ENCODE data around the gene C9orf72. TPM values are rescaled to one million over a fixed set of nuclear protein-coding genes. Genes with fewer than 3 reads are reported as not detected.

Gene C9orf72
- total RNA-seq, 2 experiments from 2014 or later = 23.3 to 27.5 TPM

DNA sequence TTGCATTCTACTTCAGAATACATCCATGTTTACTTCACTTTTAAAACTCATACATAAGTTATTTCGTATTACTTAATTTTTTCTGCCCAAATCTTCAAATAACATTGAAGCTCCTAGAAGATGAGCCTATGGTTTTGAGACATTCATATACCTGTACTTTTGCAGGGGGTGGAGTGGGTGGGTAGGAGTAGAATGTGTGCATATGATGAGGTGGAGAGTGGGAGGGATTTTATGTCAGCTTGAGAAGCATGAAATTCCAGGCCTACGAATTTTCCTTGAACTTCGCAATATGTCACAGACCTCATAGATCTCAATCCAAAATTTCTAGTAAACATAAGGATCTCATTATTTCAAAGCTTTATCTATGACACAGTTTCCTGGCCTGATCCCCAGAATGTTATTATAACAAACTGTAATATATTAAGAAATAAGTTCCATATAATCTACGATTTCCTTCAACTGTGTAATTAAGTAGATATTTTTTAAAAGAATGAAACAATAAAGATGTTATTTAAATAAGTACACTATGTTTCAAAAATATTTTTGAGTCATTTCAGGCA, 24.0 kb downstream of the C9orf72 start:
- Mint-ChIP-seq H3K4me3 (no peak overlapping the region), H3K9me3 (no peaks in the 10 kb centered on the region), H3K27me3 (ENCODE audit: low read depth) (no peaks in the 10 kb centered on the region), H3K4me1 (ENCODE audit: low read depth) (no peaks in the 10 kb centered on the region), H3K36me3 (ENCODE audit: low read depth) (peaks cover 31% of the 10 kb centered on the region), H3K27ac (no peak overlapping the region)
- intact Hi-C loops (cut with micrococcal nuclease) = loop anchor here (5.0 kb wide), 1 partner anchor 517 kb away; no protein-coding TSS in a partner anchor
- CTCF ChIA-PET = interaction anchor here (0.7 to 5.8 kb wide), 3 partner anchors 13 to 242 kb away, joined by 3 to 31 read pairs (median 5); no protein-coding TSS in a partner anchor
- DNase-seq = no peak

DNA sequence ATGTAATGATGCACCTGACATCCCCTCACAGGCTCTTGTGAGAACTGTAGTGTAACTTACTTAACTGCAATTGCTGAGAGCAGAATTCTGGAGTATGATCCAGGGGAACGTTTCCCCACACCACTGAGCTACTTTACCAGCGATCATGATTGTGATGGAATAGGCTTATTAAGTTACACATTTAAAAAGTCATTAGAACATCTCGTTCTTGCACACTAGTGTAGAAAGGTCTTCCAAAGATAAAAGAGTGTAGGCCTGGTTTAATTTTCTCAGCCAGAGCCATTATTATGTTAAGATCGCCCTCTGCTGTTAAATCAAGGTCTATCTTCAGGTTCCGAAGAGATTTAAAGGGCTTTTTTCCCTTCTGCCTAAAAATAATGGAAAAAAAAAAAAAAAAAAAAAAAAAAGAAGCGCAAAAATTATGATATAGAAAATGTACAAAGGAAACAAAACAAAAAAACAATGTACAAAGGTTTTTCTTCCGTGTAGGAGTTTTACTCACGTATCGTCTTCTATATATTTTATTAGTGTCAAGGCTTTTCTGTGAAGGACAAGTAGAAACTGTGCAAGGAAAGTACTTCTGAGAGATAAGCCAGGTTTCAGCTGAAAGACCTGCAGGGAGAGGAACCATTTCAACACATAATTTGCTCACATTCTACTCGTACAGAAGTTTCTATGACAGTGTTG, 25.1 kb downstream of the C9orf72 start:
- Mint-ChIP-seq H3K4me3 (no peak overlapping the region), H3K4me1 (ENCODE audit: low read depth) (no peaks in the 10 kb centered on the region), H3K36me3 (ENCODE audit: low read depth) (peaks cover 22% of the 10 kb centered on the region), H3K9me3 (no peaks in the 10 kb centered on the region), H3K27ac (no peak overlapping the region), H3K27me3 (ENCODE audit: low read depth) (no peaks in the 10 kb centered on the region)
- CTCF ChIA-PET = interaction anchor here (0.6 to 5.8 kb wide), 5 partner anchors 14 to 215 kb away, joined by 3 to 31 read pairs (median 4); no protein-coding TSS in a partner anchor
- intact Hi-C loops (cut with micrococcal nuclease) = loop anchor here (1.0 to 5.0 kb wide), 2 partner anchors 215 to 516 kb away; no protein-coding TSS in a partner anchor
- DNase-seq = no peak

DNA sequence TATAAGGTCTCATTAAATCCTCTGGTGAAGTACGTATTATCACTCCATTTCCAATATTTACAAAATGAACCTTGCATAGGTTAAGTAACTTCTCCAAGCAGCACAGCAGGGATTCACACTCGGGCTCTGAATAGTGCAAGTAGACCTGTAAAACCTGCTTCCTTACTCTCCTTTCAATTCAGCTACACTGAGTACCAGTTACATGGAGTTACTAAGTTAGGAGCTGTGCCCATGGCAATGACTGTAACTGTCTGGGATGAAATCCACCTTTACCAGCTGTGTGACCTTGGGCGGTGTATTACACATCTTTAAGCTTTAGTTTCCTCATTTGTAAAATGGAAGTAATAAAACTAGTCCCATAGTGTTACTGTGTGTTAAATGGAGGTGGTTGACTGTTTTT, 27.8 kb downstream of the C9orf72 start:
- Mint-ChIP-seq H3K36me3 (ENCODE audit: low read depth) (peaks cover 17% of the 10 kb centered on the region), H3K9me3 (no peaks in the 10 kb centered on the region), H3K27me3 (ENCODE audit: low read depth) (no peaks in the 10 kb centered on the region), H3K27ac (no peak overlapping the region), H3K4me1 (ENCODE audit: low read depth) (no peaks in the 10 kb centered on the region), H3K4me3 (no peak overlapping the region)
- no peak for DNase-seq
- intact Hi-C loops (cut with micrococcal nuclease) = loop anchor here (5.0 kb wide), 1 partner anchor 513 kb away; no protein-coding TSS in a partner anchor
- CTCF ChIA-PET = interaction anchor here (1.3 to 5.8 kb wide), 2 partner anchors 11 to 213 kb away, joined by 4 to 31 read pairs; no protein-coding TSS in a partner anchor

DNA sequence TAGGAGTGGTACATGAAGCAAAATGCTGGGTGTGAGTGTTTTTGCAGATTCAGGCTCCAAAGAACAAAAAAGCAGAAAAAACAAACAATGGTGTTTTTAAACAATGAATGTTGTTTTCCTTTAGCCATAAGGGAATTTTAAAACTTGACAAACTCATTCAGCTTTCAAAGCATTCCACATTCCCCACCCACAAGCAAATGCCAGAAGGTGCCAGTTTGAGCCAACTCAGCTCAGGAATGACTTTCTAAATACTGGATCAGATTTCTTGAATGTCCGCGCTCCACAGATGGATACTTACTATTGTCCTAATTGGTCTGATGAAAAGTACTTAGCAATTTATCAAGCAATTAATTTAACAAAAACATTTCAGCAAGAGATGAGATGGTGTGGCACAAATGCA, 30.8 kb downstream of the C9orf72 start:
- intact Hi-C loops (cut with micrococcal nuclease) = no loop called here
- H3K4me1 Mint-ChIP-seq (ENCODE audit: low read depth) = no peaks in the 10 kb centered on the region
- CTCF ChIA-PET = no interaction called here
- H3K27ac Mint-ChIP-seq = no peak overlapping the region
- H3K36me3 Mint-ChIP-seq (ENCODE audit: low read depth) = peaks cover 15% of the 10 kb centered on the region
- no peak for DNase-seq
- no peak overlapping the region for H3K4me3 Mint-ChIP-seq
- H3K9me3 Mint-ChIP-seq = no peaks in the 10 kb centered on the region
- H3K27me3 Mint-ChIP-seq (ENCODE audit: low read depth) = no peaks in the 10 kb centered on the region

DNA sequence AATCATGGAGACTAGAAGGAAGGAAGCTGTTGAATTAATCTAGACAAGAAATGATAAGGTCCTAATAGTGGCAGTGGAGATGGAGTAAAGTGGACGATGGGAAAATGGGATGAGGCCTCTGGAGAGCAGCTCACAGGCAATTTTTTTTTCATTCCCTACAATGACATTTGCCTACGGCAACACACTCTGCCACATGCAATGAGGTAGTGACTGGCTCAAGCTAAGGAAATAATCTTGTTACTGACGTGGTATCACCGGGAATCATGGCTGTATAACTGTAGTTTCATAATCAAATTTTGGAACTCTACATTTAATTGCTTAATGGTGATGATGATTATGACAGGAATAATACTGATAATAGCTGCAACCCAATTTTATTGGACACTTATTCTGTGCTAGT, 31.5 kb downstream of the C9orf72 start:
- no peaks in the 10 kb centered on the region for H3K4me1 Mint-ChIP-seq (ENCODE audit: low read depth)
- CTCF ChIA-PET = interaction anchor here (0.6 kb wide), 1 partner anchor 9 kb away, joined by 3 read pairs; no protein-coding TSS in a partner anchor
- H3K4me3 Mint-ChIP-seq = no peak overlapping the region
- no peaks in the 10 kb centered on the region for H3K9me3 Mint-ChIP-seq
- intact Hi-C loops (cut with micrococcal nuclease) = no loop called here
- H3K36me3 Mint-ChIP-seq (ENCODE audit: low read depth) = peaks cover 15% of the 10 kb centered on the region
- no peak for DNase-seq
- no peaks in the 10 kb centered on the region for H3K27me3 Mint-ChIP-seq (ENCODE audit: low read depth)
- H3K27ac Mint-ChIP-seq = no peak overlapping the region

DNA sequence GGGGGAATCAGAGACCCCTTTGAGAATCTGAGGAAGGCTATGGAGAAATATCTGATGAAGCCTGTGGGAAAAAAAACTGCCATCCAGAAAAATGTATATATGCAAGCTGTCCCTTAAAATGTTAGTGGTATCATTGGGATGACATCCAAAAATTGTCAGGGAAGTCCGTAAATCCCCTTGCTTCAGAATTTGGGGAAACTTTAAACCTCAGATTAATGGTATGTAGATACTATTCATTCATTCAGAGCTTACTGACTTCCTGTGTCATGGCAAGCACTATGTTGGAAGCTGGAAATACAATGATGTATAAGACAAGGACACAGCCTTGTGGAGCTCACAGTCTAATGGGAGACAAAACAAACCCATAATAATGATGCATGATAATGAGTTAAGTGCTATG, 32.8 kb downstream of the C9orf72 start:
- H3K4me1 Mint-ChIP-seq (ENCODE audit: low read depth) = no peaks in the 10 kb centered on the region
- DNase-seq = no peak
- H3K27me3 Mint-ChIP-seq (ENCODE audit: low read depth) = no peaks in the 10 kb centered on the region
- no peak overlapping the region for H3K4me3 Mint-ChIP-seq
- H3K36me3 Mint-ChIP-seq (ENCODE audit: low read depth) = peaks cover 15% of the 10 kb centered on the region
- CTCF ChIA-PET = interaction anchor here (0.9 to 1.5 kb wide), 3 partner anchors 10 to 207 kb away, joined by 3 to 5 read pairs (median 5); no protein-coding TSS in a partner anchor
- H3K27ac Mint-ChIP-seq = no peak overlapping the region
- no peaks in the 10 kb centered on the region for H3K9me3 Mint-ChIP-seq
- intact Hi-C loops (cut with micrococcal nuclease) = no loop called here

DNA sequence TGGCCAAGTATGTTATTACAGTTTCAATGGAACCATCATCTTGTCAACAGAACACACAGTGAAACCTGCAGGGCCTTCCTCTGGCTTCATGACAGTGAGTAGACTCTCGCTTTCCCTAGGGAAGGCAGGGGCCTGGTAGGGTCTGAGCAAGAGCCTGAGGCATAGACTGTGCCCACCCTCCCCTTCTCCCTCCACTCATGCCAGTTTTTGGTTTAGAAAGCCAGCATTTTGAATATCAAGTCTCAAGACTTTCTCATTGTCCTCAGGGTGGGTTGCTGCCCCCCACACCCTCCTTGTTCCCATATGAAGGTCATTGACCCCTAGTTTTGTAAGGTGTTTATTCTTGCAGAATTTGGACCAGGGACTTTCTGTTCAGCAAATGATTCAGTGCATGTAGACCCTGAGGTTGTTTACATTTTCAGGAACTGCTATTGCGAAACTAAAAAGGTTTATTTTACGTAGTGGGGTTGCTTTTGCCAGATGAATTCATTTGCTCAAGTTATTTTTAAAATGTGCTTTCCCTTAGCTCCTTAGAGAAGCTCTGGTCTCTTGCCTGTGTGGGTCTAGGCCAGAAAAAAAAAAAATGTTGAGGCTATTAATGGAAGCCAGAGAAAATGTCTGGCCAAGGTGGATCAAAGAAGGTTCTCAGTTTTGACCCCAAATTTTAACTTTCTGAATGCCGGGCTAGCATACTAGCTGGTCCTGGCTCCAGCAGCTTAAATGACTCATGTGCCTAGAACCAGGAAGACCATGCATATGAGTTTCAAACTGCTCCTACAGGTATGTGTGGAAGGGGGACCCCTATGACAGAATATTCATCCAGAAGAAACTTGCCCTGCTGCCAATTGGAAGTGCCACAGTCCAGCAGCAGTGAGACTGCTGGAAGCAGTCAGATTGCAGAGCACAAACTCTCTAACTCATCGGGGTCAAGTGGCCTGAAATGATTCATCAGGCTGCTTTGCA, 33.5 kb downstream of the C9orf72 start:
- CTCF ChIA-PET = interaction anchor here (1.2 to 1.5 kb wide), 2 partner anchors 9 to 206 kb away, joined by 5 read pairs; no protein-coding TSS in a partner anchor
- peaks cover 15% of the 10 kb centered on the region for H3K36me3 Mint-ChIP-seq (ENCODE audit: low read depth)
- no peak overlapping the region for H3K4me3 Mint-ChIP-seq
- no peaks in the 10 kb centered on the region for H3K27me3 Mint-ChIP-seq (ENCODE audit: low read depth)
- no peak overlapping the region for H3K27ac Mint-ChIP-seq
- H3K4me1 Mint-ChIP-seq (ENCODE audit: low read depth) = no peaks in the 10 kb centered on the region
- intact Hi-C loops (cut with micrococcal nuclease) = no loop called here
- no peaks in the 10 kb centered on the region for H3K9me3 Mint-ChIP-seq
- DNase-seq = no peak

DNA sequence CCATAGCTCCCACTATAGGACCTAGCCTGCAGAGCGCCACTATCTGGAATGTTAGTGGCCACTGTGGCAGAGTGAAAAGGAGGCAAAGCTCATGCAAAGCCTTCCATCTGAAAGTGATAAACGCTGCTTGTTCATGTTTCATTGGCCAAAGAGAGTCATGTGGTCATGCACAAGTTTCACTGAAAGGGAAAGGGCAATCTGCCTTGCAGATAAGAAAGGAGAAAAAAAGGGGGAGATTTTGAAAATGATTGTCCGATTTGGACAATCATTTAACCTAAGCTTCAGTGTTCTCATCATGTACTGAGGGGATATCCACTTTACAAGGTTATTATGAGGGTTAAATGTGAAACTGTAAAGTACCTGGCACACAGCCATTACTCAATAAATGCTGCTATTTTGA, 34.6 kb downstream of the C9orf72 start:
- H3K27me3 Mint-ChIP-seq (ENCODE audit: low read depth) = no peaks in the 10 kb centered on the region
- DNase-seq = no peak
- no peak overlapping the region for H3K4me3 Mint-ChIP-seq
- no peaks in the 10 kb centered on the region for H3K9me3 Mint-ChIP-seq
- peaks cover 11% of the 10 kb centered on the region for H3K36me3 Mint-ChIP-seq (ENCODE audit: low read depth)
- intact Hi-C loops (cut with micrococcal nuclease) = no loop called here
- H3K27ac Mint-ChIP-seq = no peak overlapping the region
- H3K4me1 Mint-ChIP-seq (ENCODE audit: low read depth) = no peaks in the 10 kb centered on the region
- CTCF ChIA-PET = interaction anchor here (0.9 kb wide), 1 partner anchor 9 kb away, joined by 3 read pairs; the partner anchor contains the start of gene MOB3B

DNA sequence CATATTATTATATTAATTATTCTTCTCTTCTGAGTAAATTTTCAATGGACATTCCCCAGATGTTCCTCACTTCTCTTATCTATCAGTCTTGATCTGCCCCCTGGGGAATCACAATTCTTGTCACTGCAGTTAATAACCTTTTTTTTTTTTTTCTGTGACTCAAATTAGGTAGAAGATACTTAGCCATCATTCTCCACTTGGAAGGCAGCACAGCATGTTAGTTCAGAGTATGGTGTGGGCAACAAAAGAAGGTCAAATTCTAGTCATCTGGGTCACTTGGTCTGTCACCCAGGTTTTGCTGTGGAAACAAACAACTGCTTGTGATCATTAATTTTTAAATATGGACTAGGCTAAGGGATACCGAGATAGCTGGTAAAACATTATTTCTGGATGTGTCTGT, 35.5 kb downstream of the C9orf72 start:
- CTCF ChIA-PET = interaction anchor here (1.1 kb wide), 1 partner anchor 208 kb away, joined by 4 read pairs; no protein-coding TSS in a partner anchor
- peaks cover 12% of the 10 kb centered on the region for H3K36me3 Mint-ChIP-seq (ENCODE audit: low read depth)

DNA sequence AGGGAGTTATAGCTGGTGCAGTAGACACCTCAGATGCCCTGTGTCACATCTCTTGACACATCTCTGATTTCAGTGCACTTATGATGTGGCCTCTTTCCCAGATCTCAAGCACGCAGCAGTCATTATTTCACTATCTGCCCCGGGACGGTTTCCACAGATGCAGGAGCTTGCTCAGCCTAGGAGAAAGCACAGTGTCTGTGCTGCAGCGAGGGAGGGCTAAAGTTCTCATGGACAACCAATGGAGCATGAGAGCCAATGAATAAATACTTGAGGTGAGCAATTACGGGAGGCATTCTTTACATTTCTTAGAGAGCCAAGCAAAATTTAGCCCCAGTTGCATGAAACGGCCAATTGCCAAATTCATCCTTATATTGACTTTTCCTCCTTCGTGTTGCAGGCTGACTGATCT, 36.2 kb downstream of the C9orf72 start:
- Mint-ChIP-seq H3K36me3 (ENCODE audit: low read depth) (peaks cover 7% of the 10 kb centered on the region), H3K4me3 (no peak overlapping the region), H3K4me1 (ENCODE audit: low read depth) (no peaks in the 10 kb centered on the region), H3K9me3 (no peaks in the 10 kb centered on the region), H3K27ac (no peak overlapping the region), H3K27me3 (ENCODE audit: low read depth) (no peaks in the 10 kb centered on the region)
- CTCF ChIA-PET = interaction anchor here (1.1 kb wide), 1 partner anchor 207 kb away, joined by 4 read pairs; no protein-coding TSS in a partner anchor
- DNase-seq = no peak
- intact Hi-C loops (cut with micrococcal nuclease) = no loop called here

More for the DNA sequence above, 35.5 kb downstream of the C9orf72 start:
- intact Hi-C loops (cut with micrococcal nuclease) = no loop called here
- DNase-seq = no peak
- H3K9me3 Mint-ChIP-seq = no peaks in the 10 kb centered on the region
- H3K27me3 Mint-ChIP-seq (ENCODE audit: low read depth) = no peaks in the 10 kb centered on the region
- no peak overlapping the region for H3K4me3 Mint-ChIP-seq
- no peak overlapping the region for H3K27ac Mint-ChIP-seq
- no peaks in the 10 kb centered on the region for H3K4me1 Mint-ChIP-seq (ENCODE audit: low read depth)

DNA sequence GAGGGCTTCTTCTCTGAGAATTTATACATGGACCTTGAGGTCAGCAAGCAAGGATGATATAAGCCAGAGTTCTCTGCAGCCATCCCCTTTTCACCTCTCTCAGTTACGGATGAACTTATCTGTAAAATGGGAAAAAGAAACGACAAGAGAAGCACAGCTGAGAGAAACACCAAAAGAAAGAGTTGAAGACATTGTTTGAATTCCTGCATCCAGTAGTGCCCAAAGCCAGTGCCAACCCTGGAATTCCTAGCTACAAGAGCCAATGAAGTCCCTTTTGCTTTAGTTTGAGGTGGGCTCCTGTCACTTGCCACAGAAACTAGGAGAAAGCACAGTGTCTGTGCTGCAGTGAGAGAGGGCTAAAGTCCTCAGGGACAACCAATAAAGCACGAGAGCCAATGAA, 37.1 kb downstream of the C9orf72 start:
- Mint-ChIP-seq H3K36me3 (ENCODE audit: low read depth) (peaks cover 6% of the 10 kb centered on the region), H3K9me3 (no peaks in the 10 kb centered on the region), H3K4me3 (no peak overlapping the region), H3K4me1 (ENCODE audit: low read depth) (no peaks in the 10 kb centered on the region), H3K27me3 (ENCODE audit: low read depth) (no peaks in the 10 kb centered on the region), H3K27ac (no peak overlapping the region)
- intact Hi-C loops (cut with micrococcal nuclease) = no loop called here
- DNase-seq = no peak
- CTCF ChIA-PET = interaction anchor here (0.9 kb wide), 1 partner anchor 202 kb away, joined by 3 read pairs; no protein-coding TSS in a partner anchor

DNA sequence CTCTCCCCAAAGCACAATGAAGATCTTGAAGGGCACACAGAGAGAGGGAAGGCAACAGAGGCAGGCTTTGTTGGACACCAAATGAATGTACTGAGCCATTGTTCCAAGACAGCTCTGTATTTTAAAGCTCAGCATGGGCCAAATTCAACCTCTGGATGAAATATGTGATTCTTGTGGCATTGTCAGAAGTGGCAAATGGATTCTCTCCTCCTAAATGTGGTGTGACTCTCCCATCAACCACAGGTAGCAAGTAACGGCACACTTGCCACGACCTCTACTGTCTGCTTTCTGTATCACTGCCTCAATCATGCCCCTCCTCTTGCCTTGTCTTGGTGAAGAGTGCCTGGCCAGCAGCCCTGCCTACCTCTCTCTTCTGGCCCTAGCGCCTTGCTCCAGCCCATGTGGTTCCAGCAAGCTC, 37.6 kb downstream of the C9orf72 start:
- no peaks in the 10 kb centered on the region for H3K27me3 Mint-ChIP-seq (ENCODE audit: low read depth)
- H3K4me3 Mint-ChIP-seq = no peak overlapping the region
- no peaks in the 10 kb centered on the region for H3K9me3 Mint-ChIP-seq
- CTCF ChIA-PET = interaction anchor here (0.7 to 0.9 kb wide), 2 partner anchors 202 to 236 kb away, joined by 3 read pairs; no protein-coding TSS in a partner anchor
- intact Hi-C loops (cut with micrococcal nuclease) = no loop called here
- DNase-seq = peak; percentile 9
- H3K27ac Mint-ChIP-seq = no peak overlapping the region
- peaks cover 3% of the 10 kb centered on the region for H3K36me3 Mint-ChIP-seq (ENCODE audit: low read depth)
- H3K4me1 Mint-ChIP-seq (ENCODE audit: low read depth) = no peaks in the 10 kb centered on the region
